Panc1 (cell line): ENCODE results near the gene MPHOSPH6. TPM values are rescaled to one million over a fixed set of nuclear protein-coding genes. Genes with fewer than 3 reads are reported as not detected.

ENCODE experiments used
- ATAC-seq: fragments of 200-7000 bp; cut with Tn5 transposase; 2 replicates; pipeline ENCODE4 v1.9.1; 2020; ENCODE audit warnings: mild to moderate bottlenecking, moderate library complexity
- Bru-seq: library from RNA; stranded (reverse); fragments of 400-500 nt; gene quantifications from one replicate; lab custom pipeline; 2021; lab: Mats Ljungman, UMichigan
- BruChase-seq, 2 experiments: library from RNA; stranded (reverse); fragments of 400-500 nt; gene quantifications; one replicate each; lab custom pipeline; 2021; lab: Mats Ljungman, UMichigan
- BruUV-seq: library from RNA; stranded (reverse); fragments of 400-500 nt; replicated peaks from 2 replicates; lab custom pipeline; 2021; lab: Mats Ljungman, UMichigan
- CTCF ChIA-PET: fragments of 300-600 bp; sonication (Branson Sonifier 250); formaldehyde crosslinking; loops from one replicate; lab custom pipeline; 2022; ENCODE audit warnings: antibody characterized with exemption; lab: Charles Lee
- POLR2A ChIA-PET: fragments of 300-600 bp; sonication (Branson Sonifier 250); formaldehyde crosslinking; loops from one replicate; lab custom pipeline; 2022; ENCODE audit warnings: antibody characterized with exemption; lab: Charles Lee
- DNase-seq: peaks from one replicate; pipeline ENCODE4 v3.0.0-alpha.2; 2010; ENCODE audit warnings: low read depth, low spot score
- H3K27ac ChIP-seq: 2 replicates; pipeline ENCODE4 v1.5.1; 2011; ENCODE audit warnings: mild to moderate bottlenecking, low read length, inconsistent platforms
- H3K27me3 ChIP-seq: fragments of 200-500 bp; sonication (Bioruptor generic); 2 replicates; pipeline ENCODE4 v1.6.0; 2014; ENCODE audit warnings: low read length, inconsistent platforms; ENCODE audit not compliant: control insufficient read depth, insufficient read depth
- H3K36me3 ChIP-seq: fragments of 200-500 bp; sonication (Bioruptor generic); 2 replicates; pipeline ENCODE4 v1.5.1; 2014; ENCODE audit warnings: inconsistent platforms, mild to moderate bottlenecking, low read length, moderate library complexity; ENCODE audit not compliant: control insufficient read depth, insufficient read depth
- H3K4me1 ChIP-seq: 2 replicates; pipeline ENCODE4 v1.5.1; 2011; ENCODE audit warnings: inconsistent platforms, mild to moderate bottlenecking, low read length, moderate library complexity; ENCODE audit not compliant: control insufficient read depth, insufficient read depth
- H3K4me3 ChIP-seq, 2 experiments: 2 replicates each; pipeline ENCODE4 v1.5.1; 2011 to 2012; ENCODE audit warnings: low read depth in 2 of 2, low read length in 2 of 2, mild to moderate bottlenecking in 2 of 2, inconsistent platforms in 1 of 2, moderate library complexity in 1 of 2
- H3K9me3 ChIP-seq: fragments of 200-500 bp; sonication (Bioruptor generic); 2 replicates; pipeline ENCODE4 v1.5.1; 2014; ENCODE audit warnings: low read depth, mild to moderate bottlenecking, inconsistent platforms, low read length, moderate library complexity; ENCODE audit not compliant: control insufficient read depth, insufficient read depth
- POLR2AphosphoS5 ChIP-seq: IDR thresholded peaks from 2 replicates; pipeline ENCODE4 v1.6.1; 2012; ENCODE audit warnings: mild to moderate bottlenecking, low read depth, low read length, moderate library complexity
- SIN3A ChIP-seq: IDR thresholded peaks from 2 replicates; pipeline ENCODE4 v1.6.1; 2012; ENCODE audit warnings: low read depth, mild to moderate bottlenecking, low read length, moderate library complexity, borderline replicate concordance; ENCODE audit not compliant: insufficient read depth
- TCF7L2 ChIP-seq: IDR thresholded peaks from 2 replicates; pipeline ENCODE4 v1.6.1; 2011; ENCODE audit warnings: mild to moderate bottlenecking, low read depth, low read length, inconsistent platforms
- in situ Hi-C: cut with HindIII; loops from 2 replicates; pipeline ENCODE4 v1.10.0; 2016; ENCODE audit warnings: low sequenced_read_pairs, low pct_unique_long_range_greater_than_20kb
- intact Hi-C: fragments of 100-400 bp; cut with micrococcal nuclease; formaldehyde crosslinking; loops from one replicate; pipeline ENCODE4 v1.10.0; 2022; ENCODE audit not compliant: unreplicated experiment
- long read RNA-seq: library from polyadenylated mRNA; unstranded; transcript quantifications from one replicate; pipeline ENCODE4 v2.0.0, GENCODE V29; 2021; ENCODE audit not compliant: unreplicated experiment
- polyA plus RNA-seq: library from polyadenylated mRNA; unstranded; fragments of >200 nt; gene quantifications from one replicate; pipeline ENCODE4 v1.2.1, GENCODE V29; 2012; ENCODE audit warnings: missing spikeins; ENCODE audit not compliant: insufficient read length
- total RNA-seq: library from RNA; stranded (reverse); gene quantifications from one replicate; pipeline ENCODE4 v1.2.1, GENCODE V29; 2021; ENCODE audit not compliant: unreplicated experiment
- TF ChIP-seq, protein P1 (sequence below): fragments of 450-650 bp; IDR thresholded peaks from 2 replicates; pipeline ENCODE4 v1.5.1; 2017; ENCODE audit warnings: mild to moderate bottlenecking
- TF ChIP-seq, protein P2 (sequence below), 2 experiments: IDR thresholded peaks; 2 replicates each; pipeline ENCODE4 v1.6.1; 2011 to 2012; ENCODE audit warnings: low read depth in 2 of 2, control low read depth in 1 of 2, low read length in 1 of 2, mild to moderate bottlenecking in 1 of 2, moderate library complexity in 1 of 2; ENCODE audit not compliant: insufficient read depth in 1 of 2

The MPHOSPH6 gene, protein sequence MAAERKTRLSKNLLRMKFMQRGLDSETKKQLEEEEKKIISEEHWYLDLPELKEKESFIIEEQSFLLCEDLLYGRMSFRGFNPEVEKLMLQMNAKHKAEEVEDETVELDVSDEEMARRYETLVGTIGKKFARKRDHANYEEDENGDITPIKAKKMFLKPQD
- total RNA-seq (36.7 TPM), Bru-seq, nascent RNA (percentile 85 among the genes with signal in this experiment), BruChase-seq, experiment 1, labeled RNA remaining after a 2-hour chase (percentile 97 among the genes with signal in this experiment), BruChase-seq, experiment 2, labeled RNA remaining after a 6-hour chase (percentile 88 among the genes with signal in this experiment)
- polyA plus RNA-seq: 27.0 TPM
- long read RNA-seq, transcript MPHOSPH6-201 (5 exons, 1,103 nt): major isoform, 41 of 75 reads
- long read RNA-seq, transcript MPHOSPH6-207 (2 exons, 392 nt): minor isoform, 15 of 75 reads
- long read RNA-seq, partial matches to known transcripts: 3 of 75 reads
- long read RNA-seq, other reads (novel, unspliced or antisense): 13 of 75 reads

DNA sequence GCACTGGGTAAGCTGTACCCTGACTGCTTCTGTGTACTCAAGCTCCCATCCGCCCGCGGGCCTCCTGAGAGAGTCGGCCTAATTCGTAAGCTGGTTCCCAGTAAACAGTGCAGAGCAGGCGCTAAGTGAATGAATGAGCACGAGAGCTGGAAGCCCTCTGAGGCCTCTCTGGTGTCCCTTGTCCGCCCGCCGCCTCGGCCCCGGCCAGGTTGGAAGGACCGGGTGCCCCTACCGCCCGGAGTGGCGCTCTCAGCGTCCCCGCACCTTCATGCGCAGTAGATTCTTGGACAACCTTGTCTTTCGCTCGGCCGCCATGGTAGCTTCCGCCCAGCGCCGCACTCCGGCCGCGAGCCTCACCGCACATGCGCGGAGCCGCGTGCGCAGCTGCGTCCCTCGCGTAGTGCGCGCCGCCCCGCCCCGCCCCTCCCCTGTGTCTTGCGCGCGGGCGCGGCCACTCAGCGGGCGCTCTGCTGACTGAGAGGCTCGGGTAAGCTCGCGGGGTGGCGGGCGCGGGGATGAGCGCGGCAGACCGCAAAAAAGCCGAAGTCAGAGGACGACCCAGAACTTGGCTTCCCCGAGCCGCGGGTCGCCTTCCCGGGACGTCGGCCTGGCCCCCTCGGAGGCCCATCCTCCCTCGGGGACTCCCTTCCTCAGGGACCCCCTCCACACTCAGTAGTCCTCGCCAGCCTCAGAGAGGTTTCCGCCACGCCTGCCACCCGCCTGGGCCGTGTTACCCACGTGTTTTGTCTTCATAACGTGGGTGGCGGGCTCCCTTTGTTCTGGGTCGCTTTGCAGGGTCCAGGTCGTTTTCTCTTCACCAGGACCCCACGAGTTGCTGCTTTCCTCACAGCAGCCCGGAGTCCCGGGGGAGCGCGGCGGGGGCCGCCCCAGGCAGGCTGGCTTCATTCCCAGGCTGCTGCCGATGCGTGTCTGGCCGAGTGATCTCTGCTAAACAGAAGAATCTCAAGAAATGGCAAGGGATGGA lies at the start of gene MPHOSPH6:
Gene MPHOSPH6 (minus strand): TSS at position 364 of the 985 bp plus-strand sequence. CDS start 49 bp downstream, at position 315.
- peak within 1 kb of the TSS; percentile 86 to 89 for H3K4me3 ChIP-seq
- H3K4me1 ChIP-seq: no peaks in the 10 kb centered on the region
- H3K36me3 ChIP-seq: peaks cover 4% of the 10 kb centered on the region; the same call in 1 of the 2 replicates
- no peaks in the 10 kb centered on the region; the same call in 1 of the 2 replicates for H3K27me3 ChIP-seq
- DNase-seq (no peak), ATAC-seq (peak; percentile 99)
- intact Hi-C loops (no loop called here), in situ Hi-C loops (no loop called here)
- ChIA-PET POLR2A (interaction anchor here (0.6 to 0.7 kb wide), 3 partner anchors 15 to 137 kb away, joined by 3 to 10 read pairs (median 8); no protein-coding TSS in a partner anchor), CTCF (no interaction called here)
- no TSS peak for BruUV-seq
- TF ChIP-seq SIN3A (no peak), POLR2AphosphoS5 (peak; percentile 70), TCF7L2 (no peak; the same call in 1 of the 2 replicates)
- TF ChIP-seq, protein P1, sequence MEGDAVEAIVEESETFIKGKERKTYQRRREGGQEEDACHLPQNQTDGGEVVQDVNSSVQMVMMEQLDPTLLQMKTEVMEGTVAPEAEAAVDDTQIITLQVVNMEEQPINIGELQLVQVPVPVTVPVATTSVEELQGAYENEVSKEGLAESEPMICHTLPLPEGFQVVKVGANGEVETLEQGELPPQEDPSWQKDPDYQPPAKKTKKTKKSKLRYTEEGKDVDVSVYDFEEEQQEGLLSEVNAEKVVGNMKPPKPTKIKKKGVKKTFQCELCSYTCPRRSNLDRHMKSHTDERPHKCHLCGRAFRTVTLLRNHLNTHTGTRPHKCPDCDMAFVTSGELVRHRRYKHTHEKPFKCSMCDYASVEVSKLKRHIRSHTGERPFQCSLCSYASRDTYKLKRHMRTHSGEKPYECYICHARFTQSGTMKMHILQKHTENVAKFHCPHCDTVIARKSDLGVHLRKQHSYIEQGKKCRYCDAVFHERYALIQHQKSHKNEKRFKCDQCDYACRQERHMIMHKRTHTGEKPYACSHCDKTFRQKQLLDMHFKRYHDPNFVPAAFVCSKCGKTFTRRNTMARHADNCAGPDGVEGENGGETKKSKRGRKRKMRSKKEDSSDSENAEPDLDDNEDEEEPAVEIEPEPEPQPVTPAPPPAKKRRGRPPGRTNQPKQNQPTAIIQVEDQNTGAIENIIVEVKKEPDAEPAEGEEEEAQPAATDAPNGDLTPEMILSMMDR: no peak
- TF ChIP-seq, protein P2, sequence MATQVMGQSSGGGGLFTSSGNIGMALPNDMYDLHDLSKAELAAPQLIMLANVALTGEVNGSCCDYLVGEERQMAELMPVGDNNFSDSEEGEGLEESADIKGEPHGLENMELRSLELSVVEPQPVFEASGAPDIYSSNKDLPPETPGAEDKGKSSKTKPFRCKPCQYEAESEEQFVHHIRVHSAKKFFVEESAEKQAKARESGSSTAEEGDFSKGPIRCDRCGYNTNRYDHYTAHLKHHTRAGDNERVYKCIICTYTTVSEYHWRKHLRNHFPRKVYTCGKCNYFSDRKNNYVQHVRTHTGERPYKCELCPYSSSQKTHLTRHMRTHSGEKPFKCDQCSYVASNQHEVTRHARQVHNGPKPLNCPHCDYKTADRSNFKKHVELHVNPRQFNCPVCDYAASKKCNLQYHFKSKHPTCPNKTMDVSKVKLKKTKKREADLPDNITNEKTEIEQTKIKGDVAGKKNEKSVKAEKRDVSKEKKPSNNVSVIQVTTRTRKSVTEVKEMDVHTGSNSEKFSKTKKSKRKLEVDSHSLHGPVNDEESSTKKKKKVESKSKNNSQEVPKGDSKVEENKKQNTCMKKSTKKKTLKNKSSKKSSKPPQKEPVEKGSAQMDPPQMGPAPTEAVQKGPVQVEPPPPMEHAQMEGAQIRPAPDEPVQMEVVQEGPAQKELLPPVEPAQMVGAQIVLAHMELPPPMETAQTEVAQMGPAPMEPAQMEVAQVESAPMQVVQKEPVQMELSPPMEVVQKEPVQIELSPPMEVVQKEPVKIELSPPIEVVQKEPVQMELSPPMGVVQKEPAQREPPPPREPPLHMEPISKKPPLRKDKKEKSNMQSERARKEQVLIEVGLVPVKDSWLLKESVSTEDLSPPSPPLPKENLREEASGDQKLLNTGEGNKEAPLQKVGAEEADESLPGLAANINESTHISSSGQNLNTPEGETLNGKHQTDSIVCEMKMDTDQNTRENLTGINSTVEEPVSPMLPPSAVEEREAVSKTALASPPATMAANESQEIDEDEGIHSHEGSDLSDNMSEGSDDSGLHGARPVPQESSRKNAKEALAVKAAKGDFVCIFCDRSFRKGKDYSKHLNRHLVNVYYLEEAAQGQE (IDR thresholded peaks at IDR 0.05; ENCODE audit: insufficient read depth in 1 of 2, low read depth in 2 of 2, low read length in 1 of 2): no peak
- no peaks in the 10 kb centered on the region for H3K9me3 ChIP-seq
- H3K27ac ChIP-seq: peak within 1 kb of the TSS; percentile 94

DNA sequence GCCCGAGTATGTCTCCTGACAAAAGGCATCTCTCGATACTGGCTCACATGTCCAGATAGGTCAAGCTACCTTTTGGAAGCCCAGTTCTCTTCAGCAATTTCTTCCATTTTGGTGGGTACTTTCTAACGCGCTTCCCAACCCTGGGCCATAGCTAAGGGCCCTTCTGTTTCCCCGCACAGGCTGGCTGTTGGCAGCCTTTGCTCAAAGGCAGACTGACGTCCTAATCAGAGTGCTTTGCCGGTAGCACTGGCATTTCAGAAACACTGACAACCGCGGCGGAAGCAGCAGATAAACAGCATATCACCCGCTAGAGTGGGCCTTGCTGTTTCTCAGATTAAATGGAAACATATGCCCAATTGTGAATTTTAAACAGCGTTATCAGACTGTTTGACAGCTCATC lies 49.3 kb upstream of the MPHOSPH6 start:
- no peak for ATAC-seq
- Histone ChIP-seq H3K36me3 (no peaks in the 10 kb centered on the region), H3K27ac (no peak overlapping the region), H3K4me1 (no peaks in the 10 kb centered on the region), H3K4me3 (no peak overlapping the region), H3K9me3 (no peaks in the 10 kb centered on the region), H3K27me3 (no peaks in the 10 kb centered on the region)
- no peak for TF ChIP-seq SIN3A
- TF ChIP-seq, protein P2 (IDR thresholded peaks at IDR 0.05; ENCODE audit: insufficient read depth in 1 of 2, low read depth in 2 of 2, low read length in 1 of 2): no peak
- no peak for TF ChIP-seq TCF7L2
- TF ChIP-seq, protein P1: no peak
- no peak for TF ChIP-seq POLR2AphosphoS5
- in situ Hi-C loops (no loop called here), intact Hi-C loops (no loop called here)
- ChIA-PET CTCF (no interaction called here), POLR2A (no interaction called here)
- no TSS peak for BruUV-seq
- DNase-seq: no peak
